Adipose tissue (tissue), 3 donors: ENCODE measurements around the gene ADAMTS16. TPM values are rescaled to one million over a fixed set of nuclear protein-coding genes. Genes with fewer than 3 reads are reported as not detected.

Source experiments
- H3K27ac ChIP-seq: one replicate; pipeline ENCODE4 v1.5.1; 2013; ENCODE audit warnings: low read depth, low read length
- WGBS, 3 donors: extraction: QIAGEN DNeasy Blood & Tissue Kit; methylation state at CpG; one replicate each; pipeline ENCODE4 v1.1.7; 2013; 5-methylcytosine and 5-hydroxymethylcytosine counted together
- polyA plus RNA-seq, 3 donors: library from polyadenylated mRNA; stranded (reverse); fragments of 200-250 nt; gene quantifications; one replicate each; pipeline ENCODE4 v1.2.3, GENCODE V29; 2013
- donor health status: healthy with polysubstance abuse.
- donor health status: Bipolar disorder and iron deficiency.
- donor health status: healthy.

The ADAMTS16 gene
- polyA plus RNA-seq, 3 donors: 0.61 to 1.7 (median 1.6) TPM

DNA sequence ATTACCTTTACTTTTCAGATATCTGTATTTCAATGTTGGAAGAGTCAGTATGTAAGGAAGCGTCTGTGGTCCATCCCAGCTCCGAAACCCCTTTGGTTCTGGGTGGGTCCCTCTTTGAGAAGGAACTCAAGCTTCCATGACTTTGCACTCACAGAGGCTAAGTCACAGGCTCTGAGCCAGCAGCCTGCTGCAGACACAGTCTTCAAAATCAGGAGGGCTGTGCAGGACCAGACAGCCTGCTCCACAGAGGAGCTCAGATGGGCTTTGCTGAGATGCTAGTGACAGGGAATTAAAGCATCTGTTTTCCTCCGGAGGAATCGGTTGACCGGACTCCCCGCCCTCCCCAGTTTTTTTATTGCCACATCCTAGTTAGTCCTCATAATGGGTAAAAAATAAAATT lies 155.9 kb downstream of the ADAMTS16 start:
- no peak overlapping the region for H3K27ac ChIP-seq
- 77 to 95% (median 91%) methylated on average over 6 of the region's 6 CpGs for WGBS, 3 donors

GRCh38 chr5:5297432-5298067 lies 157.4 kb downstream of the ADAMTS16 start:
- no peak overlapping the region for H3K27ac ChIP-seq
- WGBS, 3 donors: 57 to 64% (median 64%) methylated on average over 9 of the region's 9 CpGs

GRCh38 chr5:5298068-5298633 lies 158.0 kb downstream of the ADAMTS16 start:
- no peak overlapping the region for H3K27ac ChIP-seq
- 49 to 78% (median 68%) methylated on average over 4 of the region's 4 CpGs for WGBS, 3 donors

DNA sequence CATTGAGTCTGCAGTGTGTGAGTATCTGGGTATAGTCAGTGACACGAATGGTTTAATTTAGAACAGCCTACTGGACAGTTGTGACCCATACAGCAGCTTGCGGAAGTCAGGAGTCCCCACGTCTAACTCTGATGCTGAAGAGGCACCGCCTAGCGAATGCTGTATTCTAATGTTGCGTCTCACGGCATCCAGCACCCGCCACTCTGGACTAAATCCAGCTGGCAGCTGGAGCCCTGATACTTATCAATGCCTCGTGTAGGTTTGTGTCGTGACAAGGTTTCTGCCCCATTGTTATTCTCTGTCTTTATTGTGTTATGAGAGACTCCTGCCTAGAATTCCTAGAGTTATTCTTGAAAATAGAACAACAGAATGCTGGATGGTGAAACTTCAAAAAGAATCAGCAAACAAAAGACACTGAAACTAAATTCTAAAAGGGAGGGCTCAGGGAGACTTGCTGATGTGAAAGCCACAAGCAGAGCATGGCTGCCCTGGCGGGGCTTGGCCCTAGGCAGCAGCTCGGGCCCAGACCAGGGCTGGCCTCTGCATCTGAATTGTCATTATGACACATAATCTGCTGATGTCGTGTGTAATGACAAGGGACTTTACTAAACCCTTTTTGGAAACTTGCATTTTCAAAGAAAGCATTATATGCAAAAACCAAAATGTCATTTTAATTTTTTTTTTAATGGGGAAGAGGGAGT lies 158.9 kb downstream of the ADAMTS16 start:
- H3K27ac ChIP-seq: no peak overlapping the region
- WGBS, 3 donors: 75 to 80% (median 76%) methylated on average over 13 of the region's 13 CpGs

GRCh38 chr5:5301176-5301575 lies 161.0 kb downstream of the ADAMTS16 start:
- no peak overlapping the region for H3K27ac ChIP-seq
- 0 to 53% (median 0%) methylated on average over 3 of the region's 3 CpGs for WGBS, 3 donors

DNA sequence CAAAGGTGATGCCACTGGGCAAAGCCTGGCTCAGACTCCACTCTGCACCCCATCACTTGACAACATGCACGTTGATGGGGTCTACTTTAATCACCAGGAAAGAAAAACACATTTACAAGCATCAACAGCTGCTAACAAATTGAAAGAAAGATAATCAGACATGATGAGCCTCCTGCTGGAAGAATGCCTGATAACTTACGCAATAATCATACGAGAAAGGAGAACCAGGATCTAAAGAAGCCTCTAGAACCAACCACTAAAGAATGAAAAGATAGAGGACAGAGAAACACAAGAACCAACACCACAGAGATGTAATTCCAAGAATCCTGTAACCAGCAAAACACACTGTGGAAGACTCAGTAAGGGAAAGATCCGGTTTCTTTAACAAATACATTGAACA lies 162.1 kb downstream of the ADAMTS16 start:
- no peak overlapping the region for H3K27ac ChIP-seq
- WGBS, 3 donors: 64 to 67% (median 65%) methylated on average over 4 of the region's 4 CpGs

GRCh38 chr5:5303242-5303641 lies 163.1 kb downstream of the ADAMTS16 start:
- 86 to 96% (median 96%) methylated on average over 13 to 15 of the region's 15 CpGs for WGBS, 3 donors
- no peak overlapping the region for H3K27ac ChIP-seq

GRCh38 chr5:5304361-5305020 lies 164.4 kb downstream of the ADAMTS16 start:
- no peak overlapping the region for H3K27ac ChIP-seq
- 39 to 43% (median 43%) methylated on average over 10 of the region's 10 CpGs for WGBS, 3 donors

DNA sequence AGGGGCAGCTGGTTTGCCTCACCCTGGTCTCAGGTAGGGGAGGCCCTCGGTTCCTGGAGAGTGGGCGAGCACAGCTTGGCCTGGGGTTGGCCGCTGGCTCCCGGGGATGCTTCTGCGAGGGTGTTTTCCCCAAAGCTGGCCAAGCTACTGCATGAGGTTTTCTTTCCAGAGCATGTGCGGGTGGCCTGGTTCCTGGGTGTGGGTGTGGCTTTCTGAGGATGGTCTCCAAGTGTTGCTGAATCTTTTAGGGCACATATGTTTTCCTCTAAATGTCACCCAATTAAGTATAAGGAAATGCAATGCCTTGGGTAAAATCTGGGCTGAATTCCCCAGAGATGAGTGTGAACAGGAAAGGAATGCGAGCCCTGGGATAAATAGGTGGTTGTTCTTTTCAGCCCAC lies 166.6 kb downstream of the ADAMTS16 start:
- 64 to 77% (median 67%) methylated on average over 7 of the region's 7 CpGs for WGBS, 3 donors
- no peak overlapping the region for H3K27ac ChIP-seq

DNA sequence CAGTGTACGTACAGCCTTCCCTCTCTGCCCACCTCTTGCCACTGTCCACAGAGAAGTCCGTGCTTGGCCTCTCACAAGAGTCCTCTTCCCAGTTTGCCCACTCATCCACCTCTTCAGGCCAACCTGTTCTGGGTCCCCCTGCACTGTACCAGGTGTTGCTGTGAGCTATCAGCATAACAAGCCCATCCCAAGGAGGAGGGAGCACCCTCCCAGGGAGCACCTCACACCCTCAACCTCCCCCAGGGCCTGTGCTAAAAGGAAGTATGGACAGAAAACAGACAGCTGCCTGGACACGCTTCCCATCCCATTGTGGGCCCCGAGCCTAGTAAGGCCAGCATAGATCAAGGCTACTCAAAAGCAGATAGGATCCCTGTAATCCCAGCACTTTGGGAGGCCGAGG lies 168.2 kb downstream of the ADAMTS16 start:
- H3K27ac ChIP-seq: no peak overlapping the region
- WGBS, 3 donors: 89 to 93% (median 91%) methylated on average over 5 of the region's 5 CpGs

- 63 to 86% (median 65%) methylated on average over 5 of the region's 5 CpGs for WGBS, 3 donors
These were observed 169.5 kb downstream of the ADAMTS16 start for GRCh38 chr5:5309645-5310044.

DNA sequence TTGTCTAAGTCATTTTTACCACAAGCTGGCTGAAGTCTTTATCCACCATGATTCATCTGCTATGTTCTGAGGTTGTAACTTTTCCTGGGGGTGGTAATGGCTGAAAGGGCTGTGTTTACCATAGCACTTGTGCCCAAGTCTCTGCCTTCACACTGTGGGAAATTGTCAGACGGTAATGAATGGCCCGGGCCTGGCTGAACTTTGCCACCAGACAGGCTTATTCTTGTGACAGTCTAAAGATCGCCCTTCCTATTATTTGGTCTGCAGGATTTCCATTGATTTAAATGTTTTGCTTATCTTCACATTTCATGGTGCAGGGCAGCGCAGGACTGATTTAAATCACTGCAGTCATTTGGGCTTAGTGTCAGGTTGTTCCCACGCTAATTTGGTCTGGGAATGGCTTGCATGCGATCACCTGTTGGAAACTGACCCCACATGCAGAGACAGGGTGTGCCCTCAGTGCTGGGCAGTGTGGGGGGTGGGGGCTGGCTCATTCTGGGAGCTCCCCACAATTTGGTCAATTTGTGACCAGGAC lies 173.0 kb downstream of the ADAMTS16 start:
- no peak overlapping the region for H3K27ac ChIP-seq
- WGBS, 3 donors: 25 to 82% (median 79%) methylated on average over 6 of the region's 6 CpGs

More at GRCh38 chr5:5309645-5310044, 169.5 kb downstream of the ADAMTS16 start:
- no peak overlapping the region for H3K27ac ChIP-seq

DNA sequence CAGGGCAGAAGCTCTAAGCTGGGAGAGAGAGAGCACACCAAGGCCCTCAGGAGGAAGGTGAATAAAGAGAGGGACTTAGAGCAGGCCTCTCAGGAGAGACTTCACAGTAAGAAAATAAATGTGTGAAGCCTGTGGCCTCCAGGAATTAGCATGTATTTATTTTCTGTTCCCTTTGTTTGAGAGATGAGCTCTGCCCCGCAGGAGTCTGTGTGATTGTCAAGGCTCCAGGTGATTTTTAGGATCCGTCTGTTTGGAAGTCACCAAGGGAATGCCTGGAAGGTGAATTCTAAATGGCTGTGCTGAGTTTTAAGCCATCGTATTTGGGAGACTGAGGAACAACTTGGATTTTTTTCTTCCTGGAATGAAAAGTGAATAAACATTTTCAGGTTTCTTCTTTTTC lies 174.0 kb downstream of the ADAMTS16 start:
- no peak overlapping the region for H3K27ac ChIP-seq
- 78 to 95% (median 88%) methylated on average over 3 of the region's 3 CpGs for WGBS, 3 donors

- no peak overlapping the region for H3K27ac ChIP-seq
- 84 to 90% (median 89%) methylated on average over 6 of the region's 6 CpGs for WGBS, 3 donors
These were observed 174.5 kb downstream of the ADAMTS16 start for GRCh38 chr5:5314626-5315025.

DNA sequence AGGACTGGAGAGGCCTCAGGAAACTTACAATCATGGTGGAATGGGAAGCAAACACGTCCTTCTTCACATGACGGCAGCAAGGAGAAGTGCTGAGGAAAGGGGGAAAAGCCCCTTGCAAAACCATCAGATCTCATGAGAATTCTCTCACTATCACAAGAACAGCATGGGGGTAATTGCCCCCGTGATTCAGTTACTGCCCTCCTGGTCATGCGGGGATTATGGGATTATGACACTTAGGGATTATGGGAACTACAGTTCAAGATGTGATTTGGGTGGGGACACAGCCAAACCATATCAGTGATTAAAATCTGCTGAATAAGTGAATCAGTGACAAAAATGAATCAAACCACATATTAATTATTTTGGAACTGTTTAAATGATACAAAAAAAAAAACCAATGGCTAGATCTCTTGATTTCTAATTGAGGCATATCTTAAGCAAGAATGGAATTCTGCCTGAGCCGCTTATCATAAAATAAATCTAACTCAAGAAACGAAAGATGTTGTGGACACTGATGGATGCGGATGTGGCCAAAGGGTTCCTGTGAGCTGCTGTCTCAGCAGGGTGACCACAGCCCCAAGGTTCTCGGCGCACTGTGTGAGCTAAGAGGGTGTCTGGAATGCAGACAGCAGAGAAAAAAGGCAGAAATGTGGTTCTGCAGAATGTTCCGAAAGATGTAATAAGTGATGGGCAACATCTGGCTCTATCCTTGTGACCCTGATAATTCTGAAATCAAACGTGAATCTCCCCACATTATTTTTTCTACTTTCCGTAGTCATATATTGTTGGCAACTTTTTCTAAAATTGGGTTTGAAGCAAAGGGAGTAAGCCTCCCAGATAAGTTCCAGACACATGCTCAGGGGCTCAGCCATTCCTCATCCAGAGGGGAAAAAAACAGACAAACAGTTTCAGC lies 175.2 kb downstream of the ADAMTS16 start:
- 83 to 88% (median 84%) methylated on average over 12 of the region's 12 CpGs for WGBS, 3 donors
- H3K27ac ChIP-seq: no peak overlapping the region

- 36 to 43% (median 41%) methylated on average over 1 of the region's 1 CpG for WGBS, 3 donors
- no peak overlapping the region for H3K27ac ChIP-seq
These were observed 176.2 kb downstream of the ADAMTS16 start for GRCh38 chr5:5316334-5316733.

DNA sequence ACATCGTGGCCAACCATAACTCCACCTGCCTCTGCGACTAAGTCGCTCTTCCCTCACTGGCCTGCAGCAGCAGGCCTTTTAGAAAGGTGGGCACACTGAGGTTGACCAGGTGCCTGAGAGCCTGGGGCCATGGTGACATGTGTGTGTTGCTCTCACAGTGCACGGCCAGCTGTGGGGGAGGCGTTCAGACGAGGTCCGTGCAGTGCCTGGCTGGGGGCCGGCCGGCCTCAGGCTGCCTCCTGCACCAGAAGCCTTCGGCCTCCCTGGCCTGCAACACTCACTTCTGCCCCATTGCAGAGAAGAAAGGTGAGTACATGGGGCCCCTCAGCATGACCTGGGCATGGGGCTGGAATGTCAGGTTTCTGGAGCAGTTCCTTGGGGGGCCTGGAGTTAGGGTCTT lies 177.8 kb downstream of the ADAMTS16 start:
- WGBS, 3 donors: 87 to 93% (median 91%) methylated on average over 10 of the region's 10 CpGs

More for the DNA sequence above, 177.8 kb downstream of the ADAMTS16 start:
- no peak overlapping the region for H3K27ac ChIP-seq
